Hepatocyte (in vitro differentiated cells): ENCODE measurements around the gene RNLS. TPM values are rescaled to one million over a fixed set of nuclear protein-coding genes. Genes with fewer than 3 reads are reported as not detected.

ENCODE experiments used
- DNase-seq: peaks from one replicate; pipeline ENCODE4 v3.0.0-alpha.2; 2016; ENCODE audit warnings: low spot score
- H2AFZ ChIP-seq: fragments of 200-600 bp; sonication (generic); 2 replicates; pipeline ENCODE4 v1.6.0; 2016; ENCODE audit warnings: antibody characterized with exemption, mild to moderate bottlenecking
- H3K27ac ChIP-seq: fragments of 200-600 bp; sonication (generic); 2 replicates; pipeline ENCODE4 v1.5.1; 2016; ENCODE audit warnings: mild to moderate bottlenecking
- H3K27me3 ChIP-seq: fragments of 200-600 bp; sonication (generic); 2 replicates; pipeline ENCODE4 v1.6.1; 2016
- H3K36me3 ChIP-seq: fragments of 200-600 bp; sonication (generic); replicated peaks from 2 replicates; pipeline ENCODE4 v1.5.1; 2016; ENCODE audit warnings: low read depth; ENCODE audit not compliant: insufficient read depth
- H3K4me1 ChIP-seq: fragments of 200-600 bp; sonication (generic); 2 replicates; pipeline ENCODE4 v1.5.1; 2016; ENCODE audit warnings: mild to moderate bottlenecking, moderate library complexity; ENCODE audit not compliant: insufficient read depth
- H3K4me2 ChIP-seq: fragments of 200-600 bp; sonication (generic); 2 replicates; pipeline ENCODE4 v1.6.0; 2016
- H3K4me3 ChIP-seq: fragments of 200-600 bp; sonication (generic); 2 replicates; pipeline ENCODE4 v1.5.1; 2016; ENCODE audit warnings: mild to moderate bottlenecking
- H3K79me2 ChIP-seq: fragments of 200-600 bp; sonication (generic); 2 replicates; pipeline ENCODE4 v1.6.0; 2017; ENCODE audit warnings: mild to moderate bottlenecking
- H3K9me2 ChIP-seq: fragments of 200-600 bp; sonication (generic); replicated peaks from 2 replicates; pipeline ENCODE4 v1.6.0; 2017; ENCODE audit warnings: mild to moderate bottlenecking; ENCODE audit not compliant: insufficient read depth
- H3K9me3 ChIP-seq: fragments of 200-600 bp; sonication (generic); 2 replicates; pipeline ENCODE4 v1.5.1; 2016; ENCODE audit warnings: low read depth, mild to moderate bottlenecking
- H4K20me1 ChIP-seq: fragments of 200-600 bp; sonication (generic); 2 replicates; pipeline ENCODE4 v1.6.0; 2016; ENCODE audit warnings: mild to moderate bottlenecking; ENCODE audit not compliant: insufficient read depth, poor library complexity, severe bottlenecking
- EZH2 ChIP-seq: fragments of 200-600 bp; sonication (generic); IDR thresholded peaks from 2 replicates; pipeline ENCODE4 v1.6.1; 2016; ENCODE audit warnings: antibody characterized with exemption, mild to moderate bottlenecking, borderline replicate concordance
- EZH2phosphoT487 ChIP-seq: fragments of 200-600 bp; sonication (generic); IDR thresholded peaks from one replicate; pipeline ENCODE4 v1.6.1; 2018; ENCODE audit warnings: antibody characterized with exemption, mild to moderate bottlenecking, low read depth, moderate library complexity; ENCODE audit not compliant: unreplicated experiment, severe bottlenecking
- WGBS: methylation state at CpG from one replicate; pipeline ENCODE4 v1.1.6; 2016; ENCODE audit warnings: low lambda C conversion rate; ENCODE audit errors: missing lambda C conversion rate; 5-methylcytosine and 5-hydroxymethylcytosine counted together
- polyA plus RNA-seq: library from polyadenylated mRNA; unstranded; fragments of >200 nt; fragmentation: Nextera tagmentation; extraction: Ambion mirVana; gene quantifications from 2 replicates; pipeline ENCODE4 v1.2.1, GENCODE V29; 2016
- total RNA-seq: library from RNA; depleted of rRNA; stranded (reverse); fragments of >200 nt; gene quantifications from 2 replicates; pipeline ENCODE4 v1.2.3, GENCODE V29; 2014
- TF ChIP-seq, protein P1 (sequence below): fragments of 200-600 bp; sonication (generic); IDR thresholded peaks from 2 replicates; pipeline ENCODE4 v1.5.1; 2016; ENCODE audit warnings: antibody characterized with exemption, mild to moderate bottlenecking; ENCODE audit not compliant: poor library complexity

RNLS gene
- total and polyA plus RNA-seq, 2 experiments from 2014 or later = 12.8 to 14.9 TPM

DNA sequence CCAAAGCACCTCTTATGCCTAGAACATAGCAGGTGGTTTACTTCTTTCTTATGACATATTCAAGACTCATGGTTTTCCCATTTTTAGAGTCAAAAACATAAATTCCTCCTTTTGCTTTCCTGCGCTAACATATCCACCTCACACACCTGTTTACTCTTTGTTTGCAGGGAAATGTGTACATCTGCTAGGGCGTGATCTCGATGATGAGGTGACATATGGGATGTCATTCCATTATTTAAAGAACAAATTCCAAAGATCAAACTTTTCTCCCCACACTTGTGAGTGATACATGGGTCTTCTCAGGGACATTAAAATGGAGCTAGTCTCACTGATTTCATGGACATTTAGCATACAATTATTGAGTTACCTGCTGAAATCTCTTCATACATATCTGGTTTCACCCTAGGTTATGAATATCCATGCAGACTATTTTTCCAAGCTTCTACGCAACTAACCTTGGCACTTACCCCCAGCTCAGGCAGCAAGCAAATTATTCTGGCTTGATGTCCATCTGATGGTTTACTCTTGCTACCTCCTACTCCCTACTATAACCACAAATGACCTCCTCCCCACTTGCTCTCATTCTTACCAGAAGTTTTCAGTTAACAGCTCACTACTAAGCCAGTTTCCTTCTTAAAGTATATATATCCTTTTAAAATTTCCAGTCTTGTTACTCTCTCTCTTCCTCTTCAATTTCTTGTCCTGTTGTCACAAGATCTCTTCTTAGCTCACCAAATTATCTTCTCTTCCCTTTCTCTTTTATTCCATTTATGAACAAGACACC lies 208.5 kb downstream of the RNLS start:
- Histone ChIP-seq H3K27me3 (no peaks in the 10 kb centered on the region), H3K9me2 (no peaks in the 10 kb centered on the region), H3K36me3 (no peaks in the 10 kb centered on the region), H3K4me1 (peaks cover 20% of the 10 kb centered on the region), H3K4me2 (no peak overlapping the region), H3K79me2 (no peaks in the 10 kb centered on the region), H4K20me1 (no peaks in the 10 kb centered on the region), H3K9me3 (no peaks in the 10 kb centered on the region), H3K4me3 (no peak overlapping the region), H3K27ac (no peak overlapping the region), H2AFZ (no peak overlapping the region)
- no peak for DNase-seq
- no peak for TF ChIP-seq EZH2
- TF ChIP-seq, protein P1, sequence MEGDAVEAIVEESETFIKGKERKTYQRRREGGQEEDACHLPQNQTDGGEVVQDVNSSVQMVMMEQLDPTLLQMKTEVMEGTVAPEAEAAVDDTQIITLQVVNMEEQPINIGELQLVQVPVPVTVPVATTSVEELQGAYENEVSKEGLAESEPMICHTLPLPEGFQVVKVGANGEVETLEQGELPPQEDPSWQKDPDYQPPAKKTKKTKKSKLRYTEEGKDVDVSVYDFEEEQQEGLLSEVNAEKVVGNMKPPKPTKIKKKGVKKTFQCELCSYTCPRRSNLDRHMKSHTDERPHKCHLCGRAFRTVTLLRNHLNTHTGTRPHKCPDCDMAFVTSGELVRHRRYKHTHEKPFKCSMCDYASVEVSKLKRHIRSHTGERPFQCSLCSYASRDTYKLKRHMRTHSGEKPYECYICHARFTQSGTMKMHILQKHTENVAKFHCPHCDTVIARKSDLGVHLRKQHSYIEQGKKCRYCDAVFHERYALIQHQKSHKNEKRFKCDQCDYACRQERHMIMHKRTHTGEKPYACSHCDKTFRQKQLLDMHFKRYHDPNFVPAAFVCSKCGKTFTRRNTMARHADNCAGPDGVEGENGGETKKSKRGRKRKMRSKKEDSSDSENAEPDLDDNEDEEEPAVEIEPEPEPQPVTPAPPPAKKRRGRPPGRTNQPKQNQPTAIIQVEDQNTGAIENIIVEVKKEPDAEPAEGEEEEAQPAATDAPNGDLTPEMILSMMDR = no peak
- no peak for TF ChIP-seq EZH2phosphoT487
- 94% methylated on average over 4 of the region's 4 CpGs for WGBS

DNA sequence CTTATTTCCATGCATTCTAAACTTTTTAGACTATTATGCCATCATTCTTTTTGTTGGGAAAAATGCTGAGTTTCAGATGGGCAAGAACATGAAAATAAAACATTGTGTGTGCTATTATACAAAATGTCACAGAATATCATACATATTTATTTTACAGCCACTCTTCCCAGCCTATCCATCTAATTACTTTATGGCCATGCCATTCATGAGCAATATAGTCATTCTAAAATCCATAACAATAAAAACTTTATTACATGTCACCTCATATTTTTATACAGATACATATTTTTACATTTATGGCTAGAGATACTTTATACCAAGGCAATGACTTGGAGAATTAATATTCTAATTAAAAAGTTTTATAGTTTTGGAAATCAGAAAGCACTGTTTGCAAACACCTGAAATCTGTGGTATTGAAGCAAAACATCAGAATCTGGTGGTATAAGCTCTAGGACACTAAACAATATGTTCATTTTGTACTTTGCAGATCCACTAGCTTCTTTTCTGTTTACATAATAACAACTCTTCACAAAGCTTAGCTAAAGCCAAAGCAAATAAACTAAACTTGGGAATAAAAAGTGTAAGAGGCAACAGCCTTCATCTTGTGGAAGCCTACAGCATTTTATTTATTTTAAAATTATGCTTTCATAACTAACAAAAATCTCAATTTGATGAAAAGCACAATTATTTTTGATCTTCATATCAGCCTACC lies 210.1 kb downstream of the RNLS start:
- Histone ChIP-seq H3K36me3 (no peaks in the 10 kb centered on the region), H3K4me3 (no peak overlapping the region), H3K27me3 (no peaks in the 10 kb centered on the region), H3K27ac (no peak overlapping the region), H2AFZ (no peak overlapping the region), H3K4me2 (no peak overlapping the region), H3K4me1 (peaks cover 20% of the 10 kb centered on the region), H4K20me1 (no peaks in the 10 kb centered on the region), H3K79me2 (no peaks in the 10 kb centered on the region), H3K9me3 (no peaks in the 10 kb centered on the region), H3K9me2 (no peaks in the 10 kb centered on the region)
- no peak for TF ChIP-seq EZH2phosphoT487
- TF ChIP-seq, protein P1 = no peak
- TF ChIP-seq EZH2 = no peak
- DNase-seq = no peak

DNA sequence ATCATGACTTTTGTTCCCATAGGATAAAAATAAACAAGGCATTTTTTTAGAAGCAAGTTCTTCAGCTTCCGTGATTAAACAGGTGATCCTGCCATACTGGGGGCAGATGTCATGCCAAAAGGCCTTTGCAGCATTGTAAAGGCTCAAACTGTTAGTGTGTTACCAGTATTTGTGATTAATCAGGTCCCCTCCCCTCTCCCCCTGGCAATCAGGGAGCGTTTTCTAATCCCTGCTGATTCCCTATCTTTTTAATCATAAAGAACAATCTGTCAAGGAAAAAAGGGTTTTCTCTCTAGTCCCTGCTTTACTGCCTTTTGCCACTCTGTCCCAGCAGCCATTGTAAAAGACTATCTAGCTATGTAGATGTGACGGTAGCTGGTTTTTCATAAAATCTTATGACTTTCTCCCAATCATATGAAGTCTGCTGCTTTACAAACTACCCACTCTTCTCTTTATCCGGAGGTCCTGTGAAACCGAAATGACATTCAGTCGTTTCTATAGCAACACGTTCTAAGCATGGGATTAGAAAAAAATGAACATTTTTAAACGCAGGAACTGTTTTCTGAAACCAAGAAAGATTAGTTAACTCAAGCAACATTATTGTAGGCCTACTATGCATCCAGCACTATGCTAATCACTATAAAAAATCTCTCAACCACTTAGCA lies 210.9 kb downstream of the RNLS start:
- Histone ChIP-seq H4K20me1 (no peaks in the 10 kb centered on the region), H3K36me3 (no peaks in the 10 kb centered on the region), H3K4me1 (peaks cover 20% of the 10 kb centered on the region), H3K9me3 (no peaks in the 10 kb centered on the region), H3K9me2 (no peaks in the 10 kb centered on the region), H3K27ac (peak overlapping the region; percentile 22), H3K4me2 (peak overlapping the region; percentile 36), H3K27me3 (no peaks in the 10 kb centered on the region), H3K4me3 (no peak overlapping the region), H3K79me2 (no peaks in the 10 kb centered on the region), H2AFZ (peak overlapping the region; percentile 24)
- DNase-seq = no peak
- WGBS = 56% methylated on average over 8 of the region's 8 CpGs
- TF ChIP-seq, protein P1 = no peak
- no peak for TF ChIP-seq EZH2
- no peak for TF ChIP-seq EZH2phosphoT487
